NCI-H446 (cell line): ENCODE results near the gene OR6C3.
"Not testable (repeated sequence)": the region's sequence is repeated elsewhere in the genome, so short reads cannot be mapped to it uniquely, and the experiment has no call there.

Experiments used
- DNase-seq, 2 experiments: peaks; one replicate each; lab custom pipeline; 2025; lab: John Stamatoyannopoulos, UW

Gene OR6C3

DNA sequence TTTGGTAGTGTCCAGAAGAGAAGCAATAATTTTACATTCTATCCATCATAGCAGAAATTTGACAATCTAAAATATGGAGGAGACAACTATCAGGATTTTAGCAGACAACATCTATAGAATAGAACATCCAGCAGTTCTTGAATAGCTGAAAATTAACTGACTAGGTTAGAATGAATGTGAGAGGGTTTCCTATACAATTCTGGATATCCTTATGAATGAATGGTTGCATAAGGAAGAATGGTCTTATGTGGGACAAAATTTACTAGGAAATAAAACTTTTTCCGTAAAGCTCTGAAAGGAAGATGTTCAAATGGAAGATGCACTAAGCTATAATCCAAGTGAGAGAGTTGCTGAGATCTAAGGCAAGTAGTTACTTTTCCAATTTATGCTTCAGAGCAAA is at the start of gene OR6C3:
Gene OR6C3 (plus strand): TSS at position 301 of the 400 bp plus-strand sequence. CDS start 955 bp downstream, outside the sequence.
- DNase-seq: no peak

- DNase-seq: no peak
Observed at GRCh38 chr12:55280991-55281390, 49.6 kb upstream of the OR6C3 start.

DNA sequence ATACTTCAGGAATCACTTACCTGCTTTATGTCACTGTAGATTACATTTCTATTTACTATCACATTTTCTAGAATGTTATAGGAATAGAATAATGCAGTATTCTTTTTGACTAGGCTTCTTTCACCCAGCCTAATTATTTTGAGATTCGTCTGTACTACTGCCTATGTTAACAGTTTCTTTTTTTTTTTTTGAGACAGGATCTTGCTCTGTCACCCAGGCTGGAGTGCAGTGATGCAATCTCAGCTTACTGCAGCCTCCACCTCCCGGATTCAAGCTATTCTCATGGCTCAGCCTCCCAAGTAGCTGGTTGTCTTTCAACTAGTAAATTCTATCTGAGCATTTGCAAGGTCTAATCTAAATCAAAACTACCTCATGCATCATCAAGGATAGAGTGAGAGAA is 40.5 kb upstream of the OR6C3 start:
- DNase-seq: no peak

DNA sequence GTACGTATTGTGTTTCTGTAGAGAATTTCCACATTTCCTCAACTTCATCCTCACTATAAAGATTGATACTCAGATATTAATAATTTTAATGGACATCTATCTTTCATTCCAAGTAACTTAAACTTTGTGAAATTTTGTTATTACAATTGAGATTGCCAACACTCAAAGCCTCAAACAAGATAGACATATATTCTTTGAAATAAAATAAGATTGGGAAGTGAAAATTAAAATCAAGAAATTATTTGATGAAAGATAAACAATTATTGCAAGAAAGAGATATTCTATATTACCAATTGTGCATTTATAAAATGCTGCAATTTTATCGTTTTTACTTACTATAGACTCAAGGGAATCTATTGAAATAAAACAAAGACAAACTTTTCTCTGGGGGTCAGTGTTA is 34.1 kb upstream of the OR6C3 start, which contains the start of gene OR6C6:
Gene OR6C6 (minus strand): TSS at position 101 of the 400 bp plus-strand sequence. CDS start 1,337 bp downstream, outside the sequence.
- no peak for DNase-seq

DNA sequence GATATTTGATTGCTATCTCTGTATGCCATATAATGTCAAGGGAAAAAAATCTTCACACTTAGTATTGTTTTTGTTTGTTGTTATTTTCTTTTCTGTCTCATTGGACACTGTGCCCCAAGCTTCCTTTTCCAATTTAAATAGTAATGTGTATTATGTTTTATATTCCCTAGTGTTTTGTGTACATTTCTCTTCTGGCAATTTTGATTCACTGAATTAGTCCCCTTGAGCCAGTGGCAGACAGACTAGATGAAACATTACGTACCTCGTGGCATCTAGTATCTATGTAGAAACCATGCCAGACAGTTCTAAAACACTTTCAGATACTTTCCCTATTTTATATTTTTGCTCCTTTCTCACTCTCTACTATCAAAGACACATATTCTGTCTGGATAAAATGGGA is 16.5 kb upstream of the OR6C3 start, which contains the start of gene OR6C1:
Gene OR6C1 (plus strand): TSS at position 301 of the 400 bp plus-strand sequence. CDS start 6,257 bp downstream, outside the sequence.
- no peak for DNase-seq

- DNase-seq: no peak
Observed at GRCh38 chr12:55320201-55320600, 10.3 kb upstream of the OR6C3 start.

GRCh38 chr12:55325801-55326200 is 4.7 kb upstream of the OR6C3 start:
- not testable (repeated sequence) for DNase-seq

GRCh38 chr12:55336002-55336401 is 5.5 kb downstream of the OR6C3 start:
- DNase-seq: no peak

DNA sequence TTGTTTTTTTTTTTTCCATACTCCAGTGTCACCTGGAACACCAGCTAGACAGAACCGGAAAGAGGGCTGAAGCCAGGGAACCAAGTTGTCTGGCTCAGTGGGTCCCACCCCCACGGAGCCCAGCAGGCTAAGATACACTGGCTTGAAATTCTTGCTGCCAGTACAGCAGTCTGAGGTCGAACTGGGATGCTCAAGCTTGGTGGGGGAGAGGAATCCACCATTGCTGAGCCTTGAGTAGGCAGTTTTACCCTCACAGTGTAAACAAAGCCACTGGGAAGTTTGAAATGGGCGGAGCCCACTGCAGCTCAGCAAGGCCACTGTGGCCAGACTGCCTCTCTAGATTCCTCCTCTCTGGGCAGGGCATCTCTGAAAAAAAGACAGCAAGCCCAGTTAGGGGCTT is 24.8 kb downstream of the OR6C3 start:
- not testable (repeated sequence) for DNase-seq

GRCh38 chr12:55362675-55363074 is 32.1 kb downstream of the OR6C3 start, which contains the start of gene OR6C75:
Gene OR6C75, plus strand, starts transcription at chr12:55362975. Its CDS starts 2,136 bp downstream, at chr12:55365111.
- DNase-seq: no peak

- DNase-seq: no peak
Observed at GRCh38 chr12:55365086-55365485, 34.5 kb downstream of the OR6C3 start.

- DNase-seq: no peak
Observed at GRCh38 chr12:55372521-55372920, 42.0 kb downstream of the OR6C3 start.
